HT1080 (cell line): ENCODE results near the gene CCDC195. TPM values are rescaled to one million over a fixed set of nuclear protein-coding genes. Genes with fewer than 3 reads are reported as not detected.
"Not testable (repeated sequence)": the region's sequence is repeated elsewhere in the genome, so short reads cannot be mapped to it uniquely, and the experiment has no call there.

Source experiments
- DNase-seq: peaks from one replicate; pipeline ENCODE4 v3.0.0-alpha.2; 2015; ENCODE audit warnings: low read depth
- total RNA-seq: library from RNA; depleted of rRNA; stranded (reverse); fragments of >200 nt; shearing (Covaris generic); gene quantifications from 2 replicates; pipeline ENCODE4 v1.2.3, GENCODE V29; 2014

Gene CCDC195
- total RNA-seq, 1 experiment from 2014 or later: not detected

DNA sequence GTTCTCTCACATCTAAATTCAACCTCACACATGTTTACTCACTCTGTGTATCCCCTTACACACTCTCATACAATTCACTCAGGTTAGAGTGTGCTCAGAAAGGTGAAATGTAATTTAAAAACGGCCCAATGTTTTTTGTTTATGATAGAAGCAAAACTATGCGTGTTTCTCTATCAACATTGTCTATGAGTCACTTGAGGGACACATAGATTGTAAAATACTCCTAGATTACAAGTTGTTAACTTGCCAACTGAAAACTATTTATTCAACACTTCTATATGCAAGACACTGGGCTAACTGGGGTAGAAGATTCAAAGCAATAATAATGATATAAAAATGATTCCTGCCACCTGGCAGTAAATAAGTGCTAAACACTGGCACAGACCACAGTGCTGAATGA, 24.6 kb downstream of the CCDC195 start:
- no peak for DNase-seq

DNA sequence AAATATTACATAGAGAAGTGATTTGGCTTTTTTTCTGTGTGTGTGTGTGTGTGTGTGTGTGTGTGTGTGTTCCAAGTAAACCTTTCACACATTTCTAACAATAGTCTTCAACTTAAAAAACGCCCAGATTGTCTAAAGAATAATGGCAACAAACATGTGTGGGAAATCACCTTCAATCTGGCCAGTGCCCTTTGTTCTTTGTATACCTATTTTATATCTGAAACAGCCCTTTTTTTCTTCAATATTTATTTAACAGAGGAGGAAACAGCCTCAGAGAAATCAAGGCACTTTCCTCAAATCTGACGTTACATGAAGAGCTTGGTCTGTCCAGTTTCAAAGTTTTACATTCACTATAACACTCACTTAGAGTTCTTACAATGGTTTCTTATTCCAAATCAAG, 25.3 kb downstream of the CCDC195 start:
- no peak for DNase-seq

DNA sequence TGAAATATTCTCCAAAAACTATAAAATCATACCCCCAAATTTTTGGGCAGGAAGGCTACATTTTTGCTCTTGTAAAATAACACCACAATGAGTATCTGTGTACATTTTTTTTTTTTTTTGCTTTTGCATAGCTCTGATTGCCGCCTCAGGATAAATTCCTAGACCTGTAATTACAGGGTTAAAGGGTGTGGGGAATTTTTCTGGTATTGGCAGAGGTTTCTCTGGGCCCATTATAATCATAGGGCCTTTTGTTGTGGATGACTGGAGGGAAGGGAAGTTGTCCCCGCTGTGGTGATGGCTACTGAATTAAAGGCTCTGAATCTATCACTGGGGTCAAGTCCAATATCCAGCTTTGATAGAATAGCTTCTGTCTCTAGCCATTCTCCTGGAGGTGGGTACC, 26.6 kb downstream of the CCDC195 start:
- no peak for DNase-seq

DNA sequence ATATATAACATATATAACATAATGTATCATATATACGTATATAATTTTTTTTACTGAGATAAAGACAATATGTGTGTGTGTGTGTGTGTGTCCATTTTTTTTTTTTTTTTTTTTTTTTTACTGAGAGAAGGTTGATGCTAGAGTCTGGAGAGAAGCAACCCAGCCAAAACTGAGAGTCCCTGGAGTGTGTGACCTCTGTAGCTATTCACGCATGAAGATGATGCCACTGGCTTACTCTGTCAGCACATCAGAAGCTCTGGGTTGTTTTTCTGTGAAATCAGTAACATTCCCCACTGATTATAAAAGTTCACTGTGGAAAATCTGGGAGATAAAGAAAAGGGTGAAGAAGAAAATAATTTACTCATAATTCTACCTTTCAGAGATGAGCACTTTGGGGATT, 27.2 kb downstream of the CCDC195 start:
- DNase-seq: no peak

DNA sequence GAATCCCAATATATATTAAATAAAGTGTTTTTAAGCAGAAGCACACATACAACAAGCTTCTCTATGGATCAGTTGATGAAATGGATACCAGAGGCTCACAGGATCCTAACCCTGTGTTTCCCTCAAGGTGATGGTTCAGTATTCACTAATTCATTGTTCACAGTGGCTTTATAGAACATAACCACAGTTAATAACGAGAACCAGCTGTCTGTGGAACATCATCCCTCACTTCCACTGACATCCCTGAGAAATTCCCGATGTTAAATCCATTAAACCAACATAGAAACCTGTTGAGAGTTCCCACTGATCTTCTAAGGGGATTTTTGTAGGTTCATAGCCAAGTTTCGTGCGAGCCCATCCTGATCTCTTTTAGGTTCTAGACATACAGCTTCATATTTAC, 29.0 kb downstream of the CCDC195 start:
- DNase-seq: no peak

DNA sequence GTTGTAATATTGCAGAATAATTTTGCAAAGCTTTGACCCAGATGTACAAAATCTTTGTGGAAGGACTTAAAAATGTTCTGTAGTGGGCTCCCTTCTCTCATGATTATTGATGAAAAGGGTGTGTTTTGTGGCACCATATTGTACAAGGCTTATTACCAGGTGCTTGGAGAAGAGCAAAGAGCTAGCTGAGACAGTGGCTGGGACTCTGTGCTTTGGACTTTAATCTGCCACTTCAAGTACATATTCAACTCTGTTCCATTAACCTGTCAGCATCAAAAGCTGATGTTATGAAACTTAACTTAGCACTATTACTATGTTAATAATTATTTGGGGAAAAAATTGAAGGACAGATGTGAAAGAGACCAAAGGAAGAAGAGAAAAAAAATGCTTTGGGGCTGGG, 31.0 kb downstream of the CCDC195 start:
- DNase-seq: no peak

DNA sequence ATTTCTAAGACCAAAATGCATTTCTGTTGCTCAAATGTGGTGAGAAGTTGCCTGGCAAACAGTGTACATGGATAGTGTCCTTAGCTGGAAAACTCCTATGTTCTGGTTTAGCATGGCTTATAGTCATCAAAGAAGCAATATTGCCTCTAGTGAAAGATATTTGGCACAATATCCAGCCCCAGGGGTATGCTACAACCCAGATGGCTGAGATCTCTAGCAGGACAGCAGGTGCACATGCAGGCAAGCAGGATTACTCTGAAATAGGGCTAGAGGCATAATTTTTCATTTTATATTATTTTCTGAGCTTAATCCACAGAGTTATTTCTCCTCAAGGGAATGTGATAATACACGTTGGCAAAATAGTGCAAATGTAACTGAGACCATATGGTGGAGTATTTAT, 34.0 kb downstream of the CCDC195 start:
- DNase-seq: no peak

DNA sequence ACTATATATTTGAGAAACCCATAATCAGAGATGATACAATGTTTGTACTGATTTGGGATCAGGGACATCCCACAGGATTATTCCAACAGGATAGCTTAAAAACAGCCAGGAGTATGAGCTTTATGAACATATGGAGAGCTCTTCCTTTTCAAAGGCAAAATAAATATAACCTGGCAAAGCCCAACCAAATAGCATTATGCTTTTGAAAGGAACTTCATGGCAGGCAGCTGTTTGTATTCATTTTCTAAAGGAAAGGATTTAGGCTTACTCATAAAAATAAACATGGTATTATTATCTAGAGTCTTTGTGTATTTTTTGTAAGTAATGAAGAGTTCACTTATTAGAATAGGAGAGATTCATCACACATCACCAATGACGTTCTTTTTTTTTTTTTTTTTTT, 44.4 kb downstream of the CCDC195 start:
- no peak for DNase-seq

DNA sequence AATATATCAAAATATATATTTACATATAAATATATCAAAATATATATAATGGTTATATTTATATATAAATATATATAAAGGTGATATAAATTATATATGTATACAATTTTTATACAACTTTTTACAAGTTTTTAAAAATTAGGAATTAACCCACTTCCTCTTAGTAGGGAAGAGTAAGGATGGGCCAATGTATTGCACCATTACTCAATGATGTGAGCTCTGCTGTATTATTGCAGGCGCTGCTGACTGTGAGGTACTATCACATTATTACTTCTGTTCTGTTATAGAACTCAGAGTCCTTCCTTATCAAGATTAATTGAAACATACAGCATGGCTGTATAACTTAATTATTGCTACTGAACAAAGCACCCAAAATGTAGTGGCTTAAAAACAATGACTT, 46.0 kb downstream of the CCDC195 start:
- DNase-seq: no peak

DNA sequence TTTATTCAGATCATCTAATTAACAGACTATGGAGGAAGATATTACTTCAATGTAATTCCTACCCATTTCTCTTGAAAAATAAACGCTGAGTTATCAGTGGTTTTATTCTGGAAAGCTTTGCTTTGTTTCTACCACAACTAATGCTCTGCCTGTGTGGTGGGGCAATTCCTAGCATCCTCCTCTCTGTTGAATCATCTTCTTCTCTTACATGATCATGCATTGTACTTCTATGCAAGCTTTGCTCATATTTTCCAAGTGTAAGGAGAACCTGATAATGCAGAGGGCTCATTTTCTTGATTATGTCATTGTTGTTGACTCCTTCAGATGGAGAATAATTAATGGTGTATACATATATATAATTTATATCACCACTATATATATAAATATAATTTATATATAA, 46.7 kb downstream of the CCDC195 start:
- DNase-seq: no peak

DNA sequence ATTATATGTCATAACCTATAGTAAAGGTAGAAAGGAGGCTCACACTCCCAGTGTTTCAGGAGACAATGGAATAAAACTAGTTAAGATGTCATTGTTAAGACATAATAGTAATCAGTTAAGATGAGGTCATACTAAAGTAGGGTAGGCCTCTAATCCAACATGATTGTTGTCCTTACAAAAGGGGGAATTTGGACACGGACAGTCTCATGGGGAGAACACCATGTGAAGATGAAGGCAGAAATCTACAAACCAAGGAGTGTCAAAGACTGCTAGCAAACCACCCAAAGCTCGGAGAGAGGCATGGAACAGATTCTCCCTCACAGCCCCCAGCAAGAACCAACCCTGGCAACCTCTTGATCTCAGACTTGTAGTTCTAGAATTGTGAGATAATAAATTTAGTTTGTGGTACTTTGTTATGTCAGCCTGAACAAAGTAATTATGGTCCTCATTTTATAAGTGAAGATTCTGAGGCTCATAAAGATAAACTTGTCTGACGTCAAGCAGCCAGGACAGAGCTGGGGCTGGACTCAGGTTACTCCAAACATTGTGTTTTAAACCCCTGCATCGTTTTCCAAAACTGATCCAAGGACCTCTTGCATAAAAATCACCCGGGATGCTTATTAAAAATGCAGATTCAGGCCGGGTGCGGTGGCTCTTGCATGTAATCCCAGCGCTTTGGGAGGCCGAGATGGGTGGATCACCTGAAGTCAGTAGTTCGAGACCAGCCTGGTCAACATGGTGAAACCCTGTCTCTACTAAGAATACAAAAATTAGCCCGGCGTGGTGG, 47.8 kb downstream of the CCDC195 start:
- no peak for DNase-seq

DNA sequence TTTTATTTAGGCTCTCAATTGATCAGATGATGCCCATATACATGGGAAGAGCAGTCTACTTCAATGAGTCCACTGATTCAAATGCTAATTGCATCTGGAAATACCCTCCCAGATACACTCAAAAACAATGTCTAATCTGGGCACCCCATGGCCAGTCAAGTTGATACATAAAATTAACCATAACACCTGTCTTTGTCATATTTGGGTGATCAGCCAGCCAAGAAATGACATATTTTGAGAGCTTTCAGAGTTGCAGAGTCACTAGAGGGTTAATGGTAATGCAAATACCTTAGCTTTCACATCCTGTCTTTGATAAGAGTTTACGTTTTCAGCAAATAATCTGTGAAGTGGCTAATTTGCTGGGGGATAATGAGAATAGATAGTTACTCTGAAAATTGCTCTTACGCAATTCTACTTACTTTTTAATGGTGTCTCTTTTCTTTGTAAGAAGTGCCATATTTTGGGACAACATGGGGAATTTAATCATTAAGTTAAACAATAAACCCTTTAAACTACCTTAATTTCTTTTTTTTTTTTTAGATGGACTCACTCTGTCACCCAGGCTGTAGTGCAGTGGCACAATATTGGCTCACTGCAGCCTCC, 49.1 kb downstream of the CCDC195 start:
- DNase-seq: no peak

DNA sequence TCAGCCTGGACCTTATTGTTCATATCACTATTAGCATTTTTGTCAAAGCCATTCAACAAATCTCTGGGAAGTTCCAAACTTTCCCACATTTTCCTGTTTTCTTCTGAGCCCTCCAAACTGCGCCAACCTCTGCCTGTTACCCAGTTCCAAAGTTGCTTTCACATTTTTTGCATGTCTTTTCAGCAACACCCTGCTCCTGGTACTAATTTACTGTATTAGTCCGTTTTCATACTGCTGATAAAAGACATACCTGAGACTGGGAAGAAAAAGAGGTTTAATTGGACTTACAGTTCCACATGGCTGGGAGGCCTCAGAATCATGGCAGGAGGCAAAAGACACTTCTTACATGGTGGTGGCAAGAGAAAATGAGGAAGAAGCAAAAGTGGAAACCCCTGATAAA, 52.8 kb downstream of the CCDC195 start:
- not testable (repeated sequence) for DNase-seq

DNA sequence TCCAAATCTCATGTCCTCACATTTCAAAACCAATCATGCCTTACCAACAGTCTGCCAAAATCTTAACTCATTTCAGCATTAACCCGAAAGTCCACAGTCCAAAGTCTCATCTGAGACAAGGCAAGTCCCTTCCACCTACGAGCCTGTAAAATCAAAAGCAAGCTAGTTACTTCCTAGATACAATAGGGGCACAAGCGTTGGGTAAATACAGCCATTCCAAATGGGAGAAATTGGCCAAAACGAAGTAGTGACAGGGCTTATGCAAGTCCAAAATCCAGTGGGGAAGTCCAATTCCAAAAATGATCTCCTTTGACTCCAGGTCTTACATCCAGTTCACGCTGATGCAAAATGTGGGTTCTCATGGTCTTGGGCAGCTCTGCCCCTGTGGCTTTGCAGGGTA, 54.5 kb downstream of the CCDC195 start:
- DNase-seq: not testable (repeated sequence)

DNA sequence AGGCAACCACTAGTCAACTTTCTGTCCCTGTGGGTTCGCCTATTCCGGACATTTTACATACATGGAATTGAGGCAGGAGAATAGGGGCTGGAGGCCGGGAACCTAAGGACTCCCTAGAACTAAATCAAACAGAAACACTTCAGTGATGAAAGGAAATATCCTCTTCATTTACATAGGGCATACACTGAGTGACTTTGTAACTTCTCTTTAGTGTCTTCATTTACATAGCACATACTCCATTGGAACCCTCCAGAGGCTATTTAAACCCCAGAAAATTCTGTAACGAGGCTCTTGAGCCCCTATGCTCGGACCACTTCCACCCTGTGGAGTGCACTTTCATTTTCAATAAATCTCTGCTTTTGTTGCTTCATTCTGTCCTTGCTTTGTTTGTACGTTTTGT, 56.5 kb downstream of the CCDC195 start:
- DNase-seq: no peak

DNA sequence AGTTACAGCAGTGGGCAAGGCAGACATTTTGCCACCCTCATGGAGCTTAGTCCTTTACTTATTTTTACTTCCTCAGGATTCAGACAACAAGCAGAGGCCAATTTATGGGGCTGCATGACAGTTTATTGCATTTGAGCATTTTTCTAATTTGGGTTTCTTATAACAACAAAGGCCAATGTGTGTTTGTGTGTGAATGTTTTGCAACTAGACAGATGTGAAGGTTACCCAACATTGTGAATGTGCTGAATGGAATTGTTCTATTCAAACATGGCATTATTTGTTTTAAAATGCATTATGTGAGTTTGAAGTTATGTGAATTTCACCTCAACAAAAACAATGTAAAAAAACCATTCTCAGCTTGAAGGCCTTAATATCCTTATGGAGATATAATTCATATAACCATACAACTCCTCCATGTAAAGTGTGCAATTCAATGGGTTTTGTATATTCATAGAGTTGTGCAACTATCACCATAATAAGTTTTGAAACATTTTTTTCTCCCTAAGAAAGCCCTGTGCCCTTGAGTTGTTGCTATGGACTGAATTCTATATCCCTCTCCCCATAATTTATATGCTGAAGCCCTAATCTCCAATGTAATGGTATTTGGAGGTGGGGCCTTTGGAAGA, 57.3 kb downstream of the CCDC195 start:
- DNase-seq: no peak

DNA sequence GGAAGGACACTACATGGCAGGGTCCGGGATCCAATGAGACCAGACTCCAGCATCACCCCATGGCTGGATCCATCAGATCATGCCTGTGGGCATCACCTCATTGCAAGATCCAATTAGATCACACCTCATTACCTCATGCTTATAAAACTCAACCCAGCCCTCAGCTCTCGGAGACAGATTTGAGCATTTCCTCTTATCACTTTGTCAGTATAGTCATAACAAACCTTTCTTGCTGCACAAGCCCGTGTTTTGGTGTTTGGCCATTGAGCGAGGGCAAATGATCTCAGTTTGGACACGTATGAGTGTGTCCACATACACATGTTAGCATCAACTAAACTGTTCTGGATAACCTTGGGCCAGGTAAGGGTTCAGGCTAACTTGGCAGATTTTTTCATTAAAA, 58.8 kb downstream of the CCDC195 start:
- DNase-seq: no peak

DNA sequence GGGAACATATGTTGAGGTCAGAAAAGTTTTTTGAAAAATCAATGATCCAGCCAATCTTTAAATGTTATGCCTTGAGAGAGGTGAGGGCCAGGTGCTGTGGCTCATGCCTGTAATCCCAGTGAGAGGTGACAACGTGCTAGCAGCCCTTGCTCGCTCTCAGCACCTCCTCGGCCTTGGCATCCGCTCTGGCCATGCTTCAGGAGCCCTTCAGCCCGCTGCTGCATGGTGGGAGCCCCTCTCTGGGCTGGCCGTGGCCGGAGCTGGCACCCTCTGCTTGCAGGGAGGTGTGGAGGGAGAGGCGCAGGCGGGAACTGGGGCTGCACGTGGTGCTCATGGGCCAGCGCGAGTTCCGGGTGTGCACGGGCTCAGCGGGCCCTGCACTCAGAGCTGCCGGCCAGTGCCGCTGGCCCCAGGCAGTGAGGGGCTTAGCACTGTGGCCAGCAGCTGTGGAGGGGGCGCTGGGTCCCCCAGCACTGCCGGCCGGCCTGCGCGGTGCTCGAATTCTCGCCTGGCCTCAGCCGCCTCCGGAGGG, 61.1 kb downstream of the CCDC195 start:
- no peak for DNase-seq
